IPS DF 19.7 (cell line): ENCODE measurements around the gene NPC1.

Source experiments
- DNase-seq: peaks from one replicate; pipeline ENCODE4 v3.0.0-alpha.2; 2013; ENCODE audit warnings: low read depth, low spot score

NPC1 gene

DNA sequence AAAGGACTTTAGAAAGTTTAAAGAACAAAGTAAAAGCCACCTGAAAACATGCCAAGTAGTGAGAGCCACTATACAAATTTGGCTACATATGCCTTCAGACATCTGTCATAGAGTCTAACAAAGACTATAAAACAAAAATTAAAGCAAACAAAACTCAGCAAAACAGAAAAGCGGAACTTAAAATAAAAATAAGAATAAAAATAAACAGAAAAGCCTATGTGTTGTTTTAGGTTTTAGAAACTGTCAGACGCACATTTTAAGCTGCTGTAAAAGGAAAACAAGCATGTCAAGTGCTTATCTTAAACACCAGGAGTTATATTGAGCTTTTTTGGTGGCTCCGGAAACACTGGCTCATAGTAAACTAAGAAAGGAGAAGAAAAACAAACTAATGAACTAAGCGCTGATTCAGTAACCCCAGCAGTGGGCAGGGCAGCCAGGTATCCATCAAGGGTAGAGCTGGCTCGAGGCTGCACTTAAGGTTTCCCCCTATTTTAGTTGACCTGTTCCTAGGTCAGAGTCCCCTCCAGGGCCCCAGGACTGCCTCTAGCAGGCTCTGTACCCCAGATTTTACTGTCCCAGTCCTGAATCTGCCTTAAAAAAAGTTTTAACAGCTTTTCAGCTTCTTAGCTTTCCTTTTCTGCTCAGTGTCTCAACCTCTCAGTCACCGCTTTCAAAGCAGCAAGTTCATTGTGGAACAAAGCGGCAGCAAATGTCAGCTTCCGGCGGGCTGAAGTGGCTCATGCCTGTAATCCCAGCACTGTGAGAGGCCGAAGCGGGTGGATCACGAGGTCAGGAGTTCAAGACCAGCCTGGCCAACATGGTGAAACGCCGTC, 98.4 kb downstream of the NPC1 start:
- no peak for DNase-seq

- DNase-seq, result no peak
These were observed 100.9 kb downstream of the NPC1 start for GRCh38 chr18:23485386-23485785.

- DNase-seq, result no peak
These were observed 101.6 kb downstream of the NPC1 start for GRCh38 chr18:23484561-23485182.
